Activated CD4-positive, alpha-beta T cell treated with anti-CD3 and anti-CD28 coated beads, Interleukin-2, amount 50 U/mL, for 1 hour (primary cell): ENCODE measurements around the gene ZFP28.

Experiments used
- DNase-seq: peaks from one replicate; pipeline ENCODE4 v3.0.0-alpha.2; 2020

Gene ZFP28

GRCh38 chr19:56538761-56539263 lies at the start of gene ZFP28:
ZFP28 (plus strand) TSS chr19:56538948; CDS start chr19:56539019, 71 bp downstream.
- no peak for DNase-seq

- no peak for DNase-seq
These were observed 47.3 kb upstream of the ZFP28 start for GRCh38 chr19:56491399-56491798.

- DNase-seq: no peak
These were observed 34.2 kb upstream of the ZFP28 start for GRCh38 chr19:56504581-56504980.

- DNase-seq: peak; percentile 71
These were observed 31.1 kb upstream of the ZFP28 start, which contains the start of gene ZNF471 for GRCh38 chr19:56507446-56508289. ZNF471 (plus strand) TSS chr19:56507855; CDS start chr19:56511572, 3,717 bp downstream.

- DNase-seq: no peak
These were observed 30.4 kb upstream of the ZFP28 start for GRCh38 chr19:56508290-56508778.

- no peak for DNase-seq
These were observed 13.4 kb upstream of the ZFP28 start for GRCh38 chr19:56525214-56525860.

- DNase-seq: no peak
These were observed 1.3 kb upstream of the ZFP28 start for GRCh38 chr19:56537442-56537841.

GRCh38 chr19:56538254-56538760 lies 441 bp upstream of the ZFP28 start:
- DNase-seq: peak; percentile 85

- no peak for DNase-seq
These were observed 5.0 kb downstream of the ZFP28 start for GRCh38 chr19:56543776-56544175.

GRCh38 chr19:56547535-56547934 lies 8.8 kb downstream of the ZFP28 start:
- no peak for DNase-seq

GRCh38 chr19:56554272-56554869 lies 15.6 kb downstream of the ZFP28 start:
- no peak for DNase-seq

GRCh38 chr19:56562766-56563165 lies 24.0 kb downstream of the ZFP28 start:
- DNase-seq: no peak

- DNase-seq: peak; percentile 23
These were observed 28.1 kb downstream of the ZFP28 start for GRCh38 chr19:56566904-56567273.

GRCh38 chr19:56567274-56568120 lies 28.7 kb downstream of the ZFP28 start, which contains the start of gene ZNF470:
ZNF470 (plus strand) TSS chr19:56567468; CDS start chr19:56570312, 2,844 bp downstream.
- DNase-seq: peak; percentile 85

GRCh38 chr19:56572589-56572988 lies 33.8 kb downstream of the ZFP28 start:
- DNase-seq: no peak

- DNase-seq: no peak
These were observed 35.2 kb downstream of the ZFP28 start for GRCh38 chr19:56573914-56574313.

GRCh38 chr19:56577719-56578602 lies 39.2 kb downstream of the ZFP28 start:
- DNase-seq: no peak

GRCh38 chr19:56594446-56594782 lies 55.7 kb downstream of the ZFP28 start:
- DNase-seq: no peak

- DNase-seq: peak; percentile 85
These were observed 56.2 kb downstream of the ZFP28 start, which contains the start of gene ZNF71 for GRCh38 chr19:56594783-56595547. ZNF71 (plus strand) TSS chr19:56595302; CDS start chr19:56601559, 6,257 bp downstream.

GRCh38 chr19:56595548-56595899 lies 56.8 kb downstream of the ZFP28 start:
- DNase-seq: no peak
